SK-N-SH (cell line): ENCODE data around the gene CDC26. TPM values are rescaled to one million over a fixed set of nuclear protein-coding genes. Genes with fewer than 3 reads are reported as not detected.

Experiments
- CTCF ChIA-PET: fragments of 300-600, 350-600 bp; formaldehyde crosslinking; extraction: SDS; loops from one replicate; lab custom pipeline; 2021; lab: Yijun Ruan, JAX
- POLR2A ChIA-PET: fragments of 350-600 bp; sonication (Branson Sonifier 250); formaldehyde crosslinking; extraction: SDS; loops from one replicate; lab custom pipeline; 2020; ENCODE audit warnings: antibody characterized with exemption, inconsistent platforms; lab: Yijun Ruan, JAX
- DNase-seq: peaks from one replicate; pipeline ENCODE4 v3.0.0; 2012
- H2AFZ ChIP-seq: fragments of 200-600 bp; sonication (generic); 2 replicates; pipeline ENCODE4 v1.8.1; 2016; ENCODE audit warnings: antibody characterized with exemption, mild to moderate bottlenecking, low read depth
- H3F3A ChIP-seq: fragments of 200-600 bp; sonication (generic); replicated peaks from 2 replicates; pipeline ENCODE3; 2016; ENCODE audit warnings: antibody characterized with exemption, mild to moderate bottlenecking; ENCODE audit not compliant: insufficient read depth
- H3K27ac ChIP-seq, 2 experiments: fragments of 200-500 bp in 1 of 2; fragments of 200-600 bp in 1 of 2; sonication (Bioruptor generic) in 1 of 2; sonication (generic), shearing (Covaris generic) in 1 of 2; 2 replicates each; pipeline versions ENCODE4 v1.5.1 to v1.6.1; 2014 to 2016; ENCODE audit warnings: low read depth in 2 of 2, inconsistent platforms in 1 of 2, low read length in 1 of 2, mild to moderate bottlenecking in 1 of 2, mixed read lengths in 1 of 2
- H3K27me3 ChIP-seq: fragments of 200-600 bp; sonication (generic), shearing (Covaris generic); 2 replicates; pipeline ENCODE4 v1.6.1; 2016; ENCODE audit warnings: mixed run types; ENCODE audit not compliant: insufficient read depth
- H3K36me3 ChIP-seq, 2 experiments: fragments of 200-500 bp in 1 of 2; fragments of 200-600 bp in 1 of 2; sonication (Bioruptor generic) in 1 of 2; sonication (generic) in 1 of 2; replicated peaks in 1 of 2; 2 replicates each; pipeline versions ENCODE3 to v1.5.1; 2014 to 2016; ENCODE audit warnings: low read length in 1 of 2, mild to moderate bottlenecking in 1 of 2; ENCODE audit not compliant: insufficient read depth in 2 of 2, control insufficient read depth in 1 of 2
- H3K4me1 ChIP-seq, 2 experiments: fragments of 200-500 bp in 1 of 2; fragments of 200-600 bp in 1 of 2; sonication (Bioruptor generic) in 1 of 2; sonication (generic), shearing (Covaris generic) in 1 of 2; 2 replicates each; pipeline versions ENCODE4 v1.5.1 to v1.6.1; 2014 to 2016; ENCODE audit warnings: low read depth in 1 of 2, low read length in 1 of 2, mixed run types in 1 of 2; ENCODE audit not compliant: insufficient read depth in 2 of 2, control insufficient read depth in 1 of 2
- H3K4me2 ChIP-seq: fragments of 200-600 bp; sonication (generic), shearing (Covaris generic); 2 replicates; pipeline ENCODE4 v1.6.1; 2017; ENCODE audit warnings: mixed run types
- H3K4me3 ChIP-seq, 2 experiments: fragments of 200-500 bp in 1 of 2; fragments of 200-600 bp in 1 of 2; sonication (Bioruptor generic) in 1 of 2; sonication (generic), shearing (Covaris generic) in 1 of 2; 2 replicates each; pipeline versions ENCODE4 v1.5.1 to v1.8.1; 2014 to 2016; ENCODE audit warnings: low read depth in 2 of 2, inconsistent platforms in 1 of 2, low read length in 1 of 2, mild to moderate bottlenecking in 1 of 2, mixed read lengths in 1 of 2, moderate library complexity in 1 of 2
- H3K79me2 ChIP-seq: fragments of 200-600 bp; sonication (generic); 2 replicates; pipeline ENCODE4 v1.8.1; 2017; ENCODE audit warnings: mild to moderate bottlenecking; ENCODE audit not compliant: insufficient read depth
- H3K9ac ChIP-seq: fragments of 200-600 bp; sonication (generic); 2 replicates; pipeline ENCODE4 v1.6.1; 2017; ENCODE audit warnings: mixed run types
- H3K9me2 ChIP-seq: fragments of 200-600 bp; sonication (generic); 2 replicates; pipeline ENCODE4 v1.6.1; 2017; ENCODE audit warnings: mixed run types
- H3K9me3 ChIP-seq: fragments of 200-600 bp; sonication (generic); 2 replicates; pipeline ENCODE4 v1.6.1; 2017; ENCODE audit warnings: mixed run types, mild to moderate bottlenecking, moderate library complexity
- H4K20me1 ChIP-seq: fragments of 200-600 bp; sonication (generic); 2 replicates; pipeline ENCODE4 v1.6.1; 2017; ENCODE audit warnings: mild to moderate bottlenecking, mixed run types; ENCODE audit not compliant: insufficient read depth
- CHD2 ChIP-seq: fragments of 150-350 bp; IDR thresholded peaks from 2 replicates; pipeline ENCODE4 v1.6.1; 2018; ENCODE audit warnings: low read length; ENCODE audit not compliant: partially characterized antibody
- EP300 ChIP-seq, 2 experiments: IDR thresholded peaks; 2 replicates each; pipeline versions ENCODE4 v1.4.0 to v1.6.1; 2012; ENCODE audit warnings: borderline replicate concordance in 1 of 2, low read depth in 1 of 2, low read length in 1 of 2
- FOSL2 ChIP-seq: IDR thresholded peaks from 2 replicates; pipeline ENCODE4 v1.4.0; 2012; ENCODE audit warnings: low read depth, mild to moderate bottlenecking, moderate library complexity, borderline replicate concordance
- FOXM1 ChIP-seq: IDR thresholded peaks from 2 replicates; pipeline ENCODE4 v1.4.0; 2012; ENCODE audit warnings: low read depth, mild to moderate bottlenecking
- MXI1 ChIP-seq: IDR thresholded peaks from 2 replicates; pipeline ENCODE4 v1.6.1; 2012; ENCODE audit warnings: mild to moderate bottlenecking, low read depth, low read length, improper control_type of control experiment
- NRF1 ChIP-seq: IDR thresholded peaks from 2 replicates; pipeline ENCODE4 v1.6.1; 2012; ENCODE audit warnings: low read depth, mild to moderate bottlenecking, low read length
- PBX3 ChIP-seq: IDR thresholded peaks from 2 replicates; pipeline ENCODE4; 2012
- RAD21 ChIP-seq: IDR thresholded peaks from 2 replicates; pipeline ENCODE4 v1.6.1; 2012; ENCODE audit warnings: mild to moderate bottlenecking, low read length
- RFX5 ChIP-seq: IDR thresholded peaks from 2 replicates; pipeline ENCODE4 v1.6.1; 2012; ENCODE audit warnings: mild to moderate bottlenecking, improper control_type of control experiment, low read length
- SIN3A ChIP-seq: IDR thresholded peaks from 2 replicates; pipeline ENCODE4 v1.6.1; 2012; ENCODE audit warnings: low read depth, mild to moderate bottlenecking, low read length, moderate library complexity, borderline replicate concordance
- WGBS: methylation state at CpG from one replicate; pipeline ENCODE4 v1.1.6; 2017; ENCODE audit warnings: low lambda C conversion rate; 5-methylcytosine and 5-hydroxymethylcytosine counted together
- polyA plus RNA-seq, 3 experiments: library from polyadenylated mRNA; depleted of rRNA; stranded (reverse); fragments of >200 nt; gene quantifications; 2 replicates each; pipeline ENCODE4 v1.2.3, GENCODE V29; 2012
- TF ChIP-seq, protein P1 (sequence below): IDR thresholded peaks from 2 replicates; pipeline ENCODE4 v1.4.0; 2012; ENCODE audit warnings: low read depth

The CDC26 gene
- polyA plus RNA-seq, 1 of the 3 experiments (the other 2 are of a cell fraction), result 31.0 TPM

- CTCF ChIA-PET, result interaction anchor here (1.2 to 1.3 kb wide), 2 partner anchors 15 to 46 kb away, joined by 4 read pairs; no protein-coding TSS in a partner anchor
Measured at GRCh38 chr9:113238859-113239232, 36.5 kb downstream of the CDC26 start.

GRCh38 chr9:113238202-113238858 lies 37.0 kb downstream of the CDC26 start:
- H3K27ac ChIP-seq, result no peak overlapping the region
- no peaks in the 10 kb centered on the region for H3K9me2 ChIP-seq
- H3K27me3 ChIP-seq, result no peaks in the 10 kb centered on the region
- no peaks in the 10 kb centered on the region for H4K20me1 ChIP-seq
- DNase-seq, result no peak
- H3K9me3 ChIP-seq, result no peaks in the 10 kb centered on the region
- CTCF ChIA-PET, result interaction anchor here (1.2 to 1.3 kb wide), 2 partner anchors 17 to 46 kb away, joined by 4 read pairs; partner anchors contain the start of genes FKBP15 and SLC31A1
- H3K36me3 ChIP-seq, result no peaks in the 10 kb centered on the region
- no peak for TF ChIP-seq SIN3A
- TF ChIP-seq CHD2, result no peak
- no peak for TF ChIP-seq PBX3
- no peak for TF ChIP-seq NRF1
- no peak for TF ChIP-seq RFX5
- TF ChIP-seq, protein P1, sequence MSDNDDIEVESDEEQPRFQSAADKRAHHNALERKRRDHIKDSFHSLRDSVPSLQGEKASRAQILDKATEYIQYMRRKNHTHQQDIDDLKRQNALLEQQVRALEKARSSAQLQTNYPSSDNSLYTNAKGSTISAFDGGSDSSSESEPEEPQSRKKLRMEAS, result no peak
- no peak for TF ChIP-seq FOSL2
- no peak for TF ChIP-seq FOXM1
- no peak overlapping the region for H3K9ac ChIP-seq
- 90% methylated on average over 10 of the region's 10 CpGs for WGBS
- H3K79me2 ChIP-seq, result peaks cover 2% of the 10 kb centered on the region; the same call in 1 of the 2 replicates
- no peak overlapping the region for H3K4me3 ChIP-seq
- no peak overlapping the region for H2AFZ ChIP-seq
- POLR2A ChIA-PET, result no interaction called here
- H3K4me2 ChIP-seq, result no peak overlapping the region
- H3K4me1 ChIP-seq, result peaks cover 0 to 6% of the 10 kb centered on the region in 2 experiments; a peak in 3 of 4 replicates
- no peaks in the 10 kb centered on the region for H3F3A ChIP-seq

More at GRCh38 chr9:113238859-113239232, 36.5 kb downstream of the CDC26 start:
- Histone ChIP-seq H3K27me3 (no peaks in the 10 kb centered on the region), H3K27ac (no peak overlapping the region), H4K20me1 (no peaks in the 10 kb centered on the region), H3K36me3 (no peaks in the 10 kb centered on the region), H3K4me3 (no peak overlapping the region), H3K4me2 (no peak overlapping the region), H3K79me2 (no peaks in the 10 kb centered on the region), H2AFZ (no peak overlapping the region), H3K9ac (no peak overlapping the region), H3K9me3 (no peaks in the 10 kb centered on the region), H3F3A (no peaks in the 10 kb centered on the region), H3K9me2 (no peaks in the 10 kb centered on the region), H3K4me1 (peaks cover 0 to 6% of the 10 kb centered on the region in 2 experiments; a peak in 3 of 4 replicates)
- POLR2A ChIA-PET, result no interaction called here
- no peak for DNase-seq
- WGBS, result 90% methylated on average over 4 of the region's 4 CpGs
- no peak for TF ChIP-seq MXI1
- TF ChIP-seq RAD21, result no peak
- TF ChIP-seq EP300 (IDR thresholded peaks at IDR 0.05; ENCODE audit: borderline replicate concordance in 1 of 2, low read depth in 1 of 2, low read length in 1 of 2), result no peak
- no peak for TF ChIP-seq RFX5
